GM18867 (cell line): ENCODE measurements around the gene SLC44A1.

Experiments
- ATAC-seq: cut with Tn5 transposase; IDR thresholded peaks from one replicate; pipeline ENCODE4 v1.9.1; 2021; ENCODE audit warnings: mild to moderate bottlenecking, moderate library complexity; ENCODE audit not compliant: unreplicated experiment

SLC44A1 gene

DNA sequence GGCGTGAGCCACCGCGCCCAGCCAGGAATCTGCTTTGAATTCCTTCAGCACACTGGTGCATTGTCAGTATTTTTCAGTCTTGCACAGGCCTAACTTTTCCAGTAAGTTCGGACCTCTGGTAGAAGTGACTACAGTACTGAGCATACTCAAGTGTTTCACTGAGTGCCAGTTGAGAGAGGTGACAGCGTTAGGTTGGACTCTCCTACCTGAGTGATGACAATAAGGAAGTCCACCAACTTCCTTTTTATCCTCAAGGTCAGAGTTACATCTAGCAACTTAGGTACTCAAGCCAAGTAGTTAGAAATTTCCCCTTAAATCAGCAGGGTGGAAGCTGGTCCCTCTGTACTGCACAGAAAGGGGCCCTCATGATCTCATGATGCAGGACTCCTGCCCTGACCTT is 177.4 kb downstream of the SLC44A1 start:
- ATAC-seq: no peak

DNA sequence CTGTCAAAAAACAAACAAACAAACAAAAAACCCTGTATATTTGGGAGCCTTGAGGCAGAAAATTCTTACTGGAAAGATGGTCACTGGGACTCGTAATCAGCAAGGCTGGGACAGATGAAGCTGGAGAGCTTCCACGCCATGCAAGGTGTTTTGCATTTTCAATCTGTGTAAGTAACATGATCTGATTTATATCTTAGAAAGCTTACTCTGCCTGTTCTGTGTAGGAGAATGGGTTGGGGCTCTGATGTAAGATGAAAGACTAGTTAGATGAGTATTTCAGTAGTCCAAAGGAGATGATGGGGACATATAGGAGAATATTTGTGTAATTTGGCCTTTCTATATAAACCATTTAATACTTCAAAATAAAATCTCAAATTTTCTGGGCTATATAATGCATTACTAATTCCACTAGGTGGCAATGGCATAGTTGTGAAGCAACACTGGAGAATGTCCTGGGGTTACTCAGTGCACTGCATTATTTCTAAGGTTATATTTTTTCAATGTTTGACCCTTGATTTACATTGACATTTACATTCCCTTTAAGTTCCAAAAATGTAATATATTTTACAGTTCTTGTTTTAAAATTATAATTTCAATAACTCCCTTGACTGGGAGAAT is 181.5 kb downstream of the SLC44A1 start:
- peak; percentile 67 for ATAC-seq

DNA sequence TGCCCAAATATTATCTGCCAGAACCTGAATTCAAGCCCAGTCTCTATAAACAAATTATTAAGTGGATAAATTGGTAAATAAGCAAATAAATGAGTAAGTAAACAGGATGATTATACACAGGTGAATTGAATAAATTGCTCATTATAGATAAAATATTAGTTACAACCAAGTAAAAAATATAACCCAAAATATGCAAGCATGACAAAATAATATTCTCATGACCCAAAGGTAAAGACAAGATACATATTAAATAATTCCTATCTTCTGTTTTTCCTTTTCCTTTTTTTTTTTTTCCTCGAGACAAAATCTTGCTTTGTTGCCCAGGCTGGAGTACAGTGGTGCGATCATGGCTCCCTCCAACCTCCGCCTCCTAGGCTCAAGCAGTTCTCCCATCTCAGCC is 182.2 kb downstream of the SLC44A1 start:
- no peak for ATAC-seq

DNA sequence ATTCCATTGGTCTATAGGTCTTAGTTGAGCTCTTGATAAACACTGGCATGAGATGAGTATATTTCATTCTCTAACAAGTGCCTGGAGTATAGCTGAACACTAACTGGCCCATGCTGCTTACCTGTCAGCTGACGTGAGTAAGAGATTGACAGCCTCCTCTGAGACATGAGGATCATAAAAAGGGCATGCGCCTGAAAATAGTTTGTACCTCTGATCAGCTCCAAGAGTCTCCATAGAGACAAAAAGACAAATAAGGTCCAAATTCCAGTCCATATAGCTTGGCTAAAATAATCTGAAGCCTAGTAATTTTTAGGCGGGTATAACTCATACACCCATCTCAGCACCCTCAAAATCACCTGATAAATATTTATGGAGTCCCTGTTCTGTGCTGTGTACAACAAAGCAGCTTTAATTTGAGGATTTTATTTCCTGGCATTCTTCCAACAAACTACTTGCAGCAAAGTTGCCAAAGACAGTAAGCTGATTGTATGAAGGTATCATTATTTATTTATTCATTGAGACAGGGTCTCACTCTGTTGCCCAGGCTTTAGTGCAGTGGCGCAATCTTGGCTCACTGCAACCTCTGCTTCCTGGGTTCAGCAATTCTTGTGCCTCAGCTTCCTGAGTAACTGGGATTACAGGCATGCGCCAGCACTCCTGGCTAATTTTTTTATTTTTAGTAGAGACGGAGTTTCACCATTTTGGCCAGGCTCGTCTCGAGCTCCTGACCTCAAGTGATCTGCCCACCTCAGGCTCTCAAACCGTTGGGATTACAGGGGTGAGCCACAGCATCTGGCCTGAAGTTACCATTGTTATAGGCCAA is 187.2 kb downstream of the SLC44A1 start:
- ATAC-seq: no peak

DNA sequence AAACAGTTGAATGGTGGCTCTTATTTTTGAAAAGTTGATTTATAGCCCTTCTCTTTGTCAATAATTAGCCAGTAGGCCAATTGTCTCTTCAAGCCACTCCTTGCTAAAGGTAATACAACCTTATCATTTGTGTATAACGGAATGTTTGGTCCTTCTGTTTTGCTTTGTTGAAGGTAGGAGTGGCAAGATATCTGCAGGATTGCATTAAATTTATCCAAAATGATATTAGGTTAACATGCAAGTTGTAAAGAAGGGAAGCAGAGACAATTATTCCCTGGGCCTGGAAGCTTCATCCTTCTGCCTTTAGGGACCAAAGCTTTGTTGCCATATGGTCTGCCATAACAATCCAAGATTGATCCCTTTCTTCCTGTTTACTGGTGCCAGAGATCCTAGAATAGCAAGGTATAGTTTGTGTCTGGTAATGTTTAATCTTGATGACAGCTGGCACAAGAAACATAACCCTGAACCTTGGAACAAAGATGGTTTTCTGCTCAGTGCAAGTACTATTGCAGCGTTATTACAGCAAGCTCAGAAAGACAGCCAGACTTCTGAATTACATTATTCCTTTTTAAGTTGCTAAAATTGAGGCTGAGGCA is 187.9 kb downstream of the SLC44A1 start:
- no peak for ATAC-seq

DNA sequence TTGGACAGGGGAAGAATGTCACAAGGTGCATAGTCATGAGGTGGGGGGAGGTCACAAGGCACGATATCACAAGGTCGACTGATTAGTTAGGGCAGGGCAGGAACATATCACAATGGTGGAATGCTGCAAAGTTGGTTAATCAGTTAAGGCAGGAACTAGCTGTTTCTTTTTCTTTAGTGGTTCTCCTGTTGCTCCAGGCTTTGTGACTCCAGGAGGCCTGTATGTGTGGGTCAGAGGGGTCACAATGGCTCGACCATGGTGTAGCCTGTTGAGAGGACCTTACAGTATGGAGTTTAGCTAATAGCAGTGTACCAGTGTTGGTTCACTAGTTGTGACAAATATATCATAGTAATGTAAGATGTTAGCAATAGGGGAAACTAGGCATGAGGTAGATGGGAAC is 191.0 kb downstream of the SLC44A1 start:
- no peak for ATAC-seq

DNA sequence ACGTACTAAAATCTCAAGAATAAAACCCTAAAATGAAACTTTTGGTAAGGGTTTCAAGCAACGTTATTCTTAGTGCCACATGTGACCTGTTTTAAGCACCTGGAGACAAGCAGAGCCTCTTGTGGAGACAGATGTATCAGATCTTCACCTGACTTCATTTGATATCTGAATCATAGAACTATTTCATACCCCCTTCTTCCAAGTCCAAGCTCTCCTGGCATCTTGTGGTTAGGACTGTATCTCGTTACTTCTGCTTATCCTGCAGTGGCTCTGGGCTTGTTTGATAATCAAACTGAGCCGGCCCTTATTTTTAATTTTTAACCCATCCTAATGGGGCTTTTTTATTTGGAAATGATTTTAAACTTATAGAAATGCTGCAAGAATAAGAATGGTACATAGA is 192.3 kb downstream of the SLC44A1 start:
- no peak for ATAC-seq

DNA sequence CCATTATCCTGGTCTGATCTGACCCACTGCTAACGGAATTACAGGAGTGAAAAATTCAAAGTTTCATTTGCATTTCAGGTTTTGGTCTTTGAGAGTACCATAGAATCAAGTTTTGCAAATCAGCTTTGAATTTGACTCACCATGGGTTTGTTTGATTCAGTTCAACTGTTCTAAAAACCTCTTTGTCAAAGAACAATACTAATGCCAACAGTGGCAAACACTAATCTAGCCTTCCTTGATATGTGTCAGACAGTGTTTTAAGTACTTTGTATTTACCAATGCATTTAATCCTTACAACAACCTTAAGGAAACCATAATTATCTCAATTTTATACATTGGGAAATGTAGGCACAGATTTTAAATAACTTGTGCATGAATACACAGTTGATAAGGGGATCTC is 193.3 kb downstream of the SLC44A1 start:
- no peak for ATAC-seq

DNA sequence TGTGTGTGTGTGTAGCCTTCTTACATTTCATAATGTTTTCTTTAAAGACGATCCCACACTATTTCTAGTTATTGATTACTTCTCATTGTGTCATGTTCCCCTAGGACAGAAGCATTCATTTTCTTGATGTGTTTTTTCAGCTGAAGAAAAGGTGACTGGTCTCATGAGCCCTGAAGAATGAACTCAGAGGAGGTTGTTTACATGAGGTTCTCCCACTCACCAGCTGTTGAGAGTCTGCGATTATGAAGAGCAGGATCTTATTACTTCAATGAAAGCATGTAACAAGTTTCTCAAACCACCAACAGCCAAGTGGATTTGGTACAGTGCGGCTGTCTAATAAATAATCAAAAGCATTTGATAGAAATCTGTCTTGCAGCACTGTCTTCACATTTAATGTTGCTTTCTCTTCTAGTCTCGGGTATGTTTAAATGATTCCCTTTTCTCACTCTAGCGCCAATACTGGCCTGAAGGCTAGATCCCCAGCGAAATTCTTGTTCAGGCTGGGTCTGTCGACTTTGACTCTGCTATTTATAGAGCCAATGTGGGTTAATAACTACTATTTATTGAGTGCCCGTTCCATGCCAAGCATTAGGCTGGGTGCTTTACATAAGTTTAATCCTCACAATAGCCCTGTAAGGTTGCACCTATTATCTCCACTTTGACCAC is 193.8 kb downstream of the SLC44A1 start:
- no peak for ATAC-seq

DNA sequence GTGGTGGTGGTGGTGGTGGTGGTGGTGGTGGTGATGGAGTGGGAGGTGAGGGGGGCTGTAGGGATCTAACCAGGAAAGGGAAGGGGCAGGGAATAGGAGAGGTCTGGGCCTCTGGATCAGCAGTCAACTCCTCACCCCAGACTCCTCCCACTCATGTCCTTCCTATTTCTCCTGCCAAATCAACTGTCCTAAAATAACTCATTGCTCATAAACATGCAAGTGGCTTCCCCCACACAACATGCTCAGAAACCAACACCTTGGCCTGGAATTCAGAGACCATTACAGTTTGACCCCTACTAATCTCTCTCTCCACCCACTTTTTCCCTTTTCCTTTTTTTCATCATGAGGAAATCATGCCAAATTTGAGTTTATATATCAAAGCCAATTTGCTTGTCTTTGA is 195.0 kb downstream of the SLC44A1 start:
- ATAC-seq: no peak

DNA sequence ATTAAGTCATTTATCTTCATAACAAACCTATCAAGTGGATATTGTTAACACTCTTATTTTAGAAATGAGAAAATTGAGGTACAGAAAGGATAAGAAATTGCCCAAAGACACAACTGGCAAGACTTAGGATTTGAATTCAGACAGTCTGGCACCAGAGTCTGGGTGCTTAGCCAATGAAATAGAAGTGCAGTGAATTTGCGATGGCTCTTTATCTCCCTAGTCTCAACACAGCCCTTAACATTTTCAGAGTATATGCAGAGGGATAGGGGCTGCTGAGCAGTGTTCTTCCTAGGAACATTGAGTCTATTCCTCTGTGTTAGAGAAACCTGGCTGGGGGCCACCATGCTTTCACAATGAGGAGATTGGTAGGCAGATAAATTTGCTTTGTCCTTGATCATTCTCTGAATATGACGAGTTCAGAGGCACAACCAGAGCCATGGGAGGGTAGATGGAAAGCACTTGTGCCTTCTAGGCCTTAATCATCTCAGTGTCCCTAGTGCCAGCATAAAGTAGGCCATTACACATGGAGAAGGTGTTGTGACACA is 197.2 kb downstream of the SLC44A1 start:
- no peak for ATAC-seq

DNA sequence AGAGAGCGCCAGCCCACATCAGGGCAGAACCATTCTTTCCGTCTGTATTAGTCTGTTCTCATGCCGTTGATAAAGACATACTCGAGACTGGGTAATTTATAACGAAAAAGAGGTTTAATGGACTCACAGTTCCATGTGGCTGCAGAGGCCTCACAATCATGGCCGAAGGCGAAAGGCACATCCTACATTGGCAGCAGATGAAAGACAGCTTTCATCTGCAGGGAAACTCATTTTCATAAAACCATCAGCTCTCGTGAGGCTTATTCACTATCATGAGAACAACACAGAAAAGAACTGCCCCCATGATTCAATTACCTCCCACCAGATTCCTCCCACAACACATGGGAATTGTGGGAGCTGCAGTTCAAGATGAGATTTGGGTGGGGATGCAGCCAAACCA is 198.7 kb downstream of the SLC44A1 start:
- no peak for ATAC-seq

DNA sequence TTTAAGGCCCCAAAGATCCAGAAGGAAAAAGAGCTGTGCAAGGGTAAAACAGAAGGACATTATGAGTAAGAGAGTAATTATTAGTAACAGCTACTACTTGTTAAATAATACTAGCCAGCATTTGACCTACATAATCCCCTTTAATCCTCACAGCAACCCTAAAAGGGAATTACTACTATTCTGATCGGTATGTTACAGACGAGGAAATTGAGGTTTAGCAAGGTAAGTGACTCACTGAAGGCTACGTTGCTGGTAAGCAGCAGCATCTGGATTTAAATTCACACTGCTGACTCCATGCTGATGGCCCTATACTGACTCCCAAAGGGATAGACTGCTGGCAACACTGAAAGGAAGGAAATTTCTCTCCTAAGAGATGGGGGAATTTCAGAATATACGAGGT is 199.7 kb downstream of the SLC44A1 start:
- ATAC-seq: no peak

DNA sequence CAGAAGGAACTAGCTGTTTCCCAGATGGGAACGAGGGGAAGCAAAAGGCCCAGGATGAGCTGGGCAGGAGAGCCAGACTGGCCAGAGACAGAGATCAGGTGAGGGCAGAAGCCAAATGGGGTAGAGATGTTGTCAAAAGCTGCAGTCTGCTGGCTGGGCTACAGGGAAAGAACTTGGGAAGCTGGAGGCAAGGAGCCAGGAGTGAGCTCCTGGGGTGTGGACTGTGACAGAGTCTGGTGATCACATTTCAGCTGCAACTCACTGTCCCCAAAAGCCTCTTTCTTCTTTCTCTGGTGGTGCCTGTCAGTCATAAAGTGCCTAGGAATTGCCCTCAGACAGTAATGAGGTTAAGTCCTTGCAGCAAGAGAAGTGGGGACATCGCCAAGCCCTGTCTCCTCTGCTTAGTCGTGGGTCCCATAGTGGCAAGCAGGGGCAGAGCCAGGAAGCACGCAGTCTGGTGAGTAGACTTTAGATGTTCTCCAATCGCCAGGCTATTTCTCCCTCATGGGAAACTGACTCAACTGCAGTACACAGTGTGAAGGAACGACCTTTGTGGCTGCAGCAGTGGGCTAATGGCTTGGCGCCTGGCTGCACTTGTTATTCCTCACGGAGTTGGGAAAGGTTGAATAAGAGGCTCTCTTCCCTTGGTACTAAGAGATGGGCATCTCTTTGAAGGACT is 200.9 kb downstream of the SLC44A1 start:
- ATAC-seq: no peak

DNA sequence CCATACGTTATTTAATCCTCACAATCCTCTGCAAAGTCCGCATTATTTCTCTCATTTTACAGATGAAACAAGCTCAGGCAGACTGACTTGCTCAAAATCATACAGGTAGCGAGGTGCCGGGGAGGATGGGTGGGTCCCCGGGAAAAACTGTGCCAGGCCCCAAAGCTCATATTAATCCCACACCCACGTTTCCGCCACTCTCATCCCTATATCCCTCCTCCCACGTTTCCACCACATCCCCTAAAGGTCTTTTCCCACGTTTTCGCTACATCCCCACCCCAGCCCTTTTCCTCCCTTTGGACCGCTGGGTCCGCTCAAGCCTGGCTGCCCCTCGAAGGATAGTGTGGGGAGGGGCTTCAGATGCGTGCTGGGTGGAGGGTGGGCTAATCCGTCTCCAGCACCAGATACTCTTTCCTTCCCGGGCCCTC is 202.9 kb downstream of the SLC44A1 start:
- no peak for ATAC-seq

DNA sequence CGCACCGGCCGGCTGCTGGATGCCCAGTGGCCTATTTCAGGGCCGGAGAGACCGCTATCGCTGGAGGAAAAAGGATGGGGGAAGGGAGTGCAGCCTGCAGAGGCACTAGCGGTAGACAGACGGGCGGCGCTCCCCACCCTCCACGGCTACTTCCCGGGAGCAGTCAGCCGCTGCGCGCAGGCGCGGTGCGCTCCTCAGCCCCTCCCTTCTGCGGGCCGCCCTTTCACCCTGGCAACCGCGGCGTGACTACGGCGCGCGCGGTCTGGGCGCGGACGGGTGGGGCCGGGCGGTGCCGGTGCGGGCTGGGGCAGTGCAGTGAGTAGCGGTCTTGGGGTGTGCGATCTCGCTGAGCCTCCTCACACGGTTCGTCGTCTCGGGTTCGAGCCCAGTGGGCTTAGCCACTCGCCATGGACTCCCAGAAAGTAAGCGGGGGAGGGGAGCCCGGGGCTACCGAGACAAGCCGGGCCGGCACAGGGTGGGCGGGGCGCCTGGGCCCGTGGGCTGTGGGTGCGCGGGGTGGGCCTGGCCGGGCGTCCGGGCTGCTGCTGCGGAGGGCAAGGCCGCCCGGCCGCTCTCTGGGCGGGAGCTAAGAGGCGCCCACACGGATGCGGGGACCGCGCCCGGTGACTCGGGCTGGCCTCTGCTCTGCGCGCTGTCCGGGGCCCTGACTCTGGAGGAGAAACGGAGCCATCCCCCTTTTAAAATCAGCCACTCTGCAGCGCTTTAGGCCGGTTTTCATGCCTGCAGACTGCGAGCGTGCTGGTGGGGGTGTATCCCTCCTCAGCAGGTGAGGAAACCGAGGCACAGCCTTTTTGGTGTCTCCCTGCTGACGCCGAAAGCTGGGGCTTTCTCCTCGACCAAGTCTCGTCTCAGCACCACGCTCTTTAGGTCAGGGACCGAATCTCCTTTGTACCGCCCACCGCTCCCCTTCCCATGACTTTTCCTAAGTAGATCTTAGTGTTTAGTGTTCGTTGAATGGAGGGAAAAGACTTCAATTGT is 203.7 kb downstream of the SLC44A1 start, which contains the start of gene FSD1L:
TSS of gene FSD1L (plus strand) at position 221 of the 999 bp plus-strand sequence. CDS start at position 408, 187 bp downstream.
- peak; percentile 93 for ATAC-seq

DNA sequence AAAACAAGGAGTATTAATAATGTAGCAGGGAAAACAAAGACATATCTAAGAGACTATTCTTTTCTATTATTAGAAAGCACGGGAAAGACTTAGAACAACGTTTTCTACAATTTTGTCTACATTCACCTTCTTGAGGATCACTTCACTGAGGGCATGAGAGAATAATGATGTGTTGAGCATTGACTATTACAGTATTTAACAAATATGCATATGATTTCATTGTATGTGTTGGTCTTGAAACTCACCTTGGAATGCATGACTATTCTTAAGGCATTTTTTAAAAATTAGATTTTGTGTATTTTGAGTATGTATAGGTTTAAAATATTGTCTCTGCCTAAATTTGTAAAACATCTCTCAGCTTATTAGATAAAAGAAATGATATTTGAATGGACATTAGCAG is 204.6 kb downstream of the SLC44A1 start:
- no peak for ATAC-seq

DNA sequence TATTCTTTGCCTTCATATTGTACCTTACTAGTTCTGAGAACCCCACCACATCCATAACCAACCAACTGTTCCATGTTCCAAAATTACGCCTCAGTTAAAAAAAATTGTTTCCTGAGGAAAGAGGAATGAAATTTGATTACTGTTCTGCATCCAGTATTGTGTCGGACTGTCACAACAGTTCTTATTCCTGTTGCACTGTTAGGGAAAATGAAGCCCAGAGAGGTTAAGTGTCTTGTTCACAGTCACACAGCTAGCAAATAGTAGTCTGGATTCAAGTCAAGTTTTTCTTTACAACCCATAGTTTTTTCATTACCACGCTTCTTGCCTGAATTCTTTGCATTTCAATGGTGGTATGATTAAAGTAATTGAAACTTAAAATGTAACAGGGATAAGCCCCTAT is 207.7 kb downstream of the SLC44A1 start:
- ATAC-seq: no peak

DNA sequence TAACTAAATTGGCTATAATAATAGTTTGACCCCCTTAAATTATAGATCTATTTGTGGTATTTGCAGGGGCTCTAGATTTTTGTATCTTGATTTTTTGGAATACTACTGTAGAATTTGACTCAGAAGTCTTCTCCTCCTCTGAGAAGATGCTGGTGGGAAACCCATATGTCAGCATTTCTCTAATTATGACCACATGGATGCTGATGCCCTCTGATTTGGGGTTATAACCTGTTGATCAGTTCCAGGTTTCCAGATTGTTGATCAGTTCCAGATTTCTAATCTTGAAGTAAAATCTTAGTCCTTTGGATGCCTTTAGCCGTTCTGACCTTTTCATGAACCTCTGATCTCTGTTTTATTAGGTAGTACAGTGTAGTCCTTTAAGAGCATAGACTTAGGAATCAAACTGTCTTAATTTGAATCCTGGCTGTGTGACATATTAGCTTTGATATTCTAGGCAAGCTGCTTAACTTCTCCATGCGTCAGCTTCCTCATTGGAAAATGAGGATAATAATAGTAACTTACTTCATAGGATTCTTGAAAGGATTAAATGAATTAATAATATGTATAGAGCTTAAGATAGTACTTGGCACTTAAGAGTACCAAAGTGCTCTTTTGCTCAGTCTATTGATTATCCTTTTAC is 211.5 kb downstream of the SLC44A1 start:
- no peak for ATAC-seq
